Dedifferentiated amniotic fluid mesenchymal stem cell (primary cell): Measurements from ENCODE around the gene SLC2A1.
A peak's percentile ranks its signal among the peaks of the same experiment; 100 is the strongest.

Source experiments
- DNase-seq: peaks from one replicate; pipeline ENCODE4 v3.0.0-alpha.2; 2016; ENCODE audit errors: extremely low spot score

Gene SLC2A1

DNA sequence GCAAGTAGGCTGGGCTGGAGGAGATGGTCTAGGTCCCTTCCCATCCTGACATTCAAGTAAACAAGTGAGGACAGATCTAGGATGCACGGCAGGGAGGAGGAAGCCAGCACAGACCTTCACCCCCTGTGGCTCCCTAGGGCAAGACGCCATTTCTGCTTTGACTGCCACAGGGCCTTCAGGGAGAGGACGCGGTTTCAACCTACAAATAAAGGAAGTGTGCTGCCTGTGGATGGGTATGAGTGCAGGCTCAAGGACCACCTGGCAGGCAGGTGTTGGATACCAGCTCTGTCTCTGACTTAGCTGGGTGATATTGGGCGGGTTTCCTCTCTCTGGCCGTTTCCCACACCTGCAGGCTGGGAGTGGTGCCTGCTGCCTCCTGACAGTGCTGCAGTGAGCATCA lies 16.2 kb downstream of the SLC2A1 start:
- no peak for DNase-seq

GRCh38 chr1:42941640-42942330 lies 16.9 kb downstream of the SLC2A1 start:
- peak; percentile 88 for DNase-seq

GRCh38 chr1:42940851-42941639 lies 17.6 kb downstream of the SLC2A1 start:
- DNase-seq: peak; percentile 96

DNA sequence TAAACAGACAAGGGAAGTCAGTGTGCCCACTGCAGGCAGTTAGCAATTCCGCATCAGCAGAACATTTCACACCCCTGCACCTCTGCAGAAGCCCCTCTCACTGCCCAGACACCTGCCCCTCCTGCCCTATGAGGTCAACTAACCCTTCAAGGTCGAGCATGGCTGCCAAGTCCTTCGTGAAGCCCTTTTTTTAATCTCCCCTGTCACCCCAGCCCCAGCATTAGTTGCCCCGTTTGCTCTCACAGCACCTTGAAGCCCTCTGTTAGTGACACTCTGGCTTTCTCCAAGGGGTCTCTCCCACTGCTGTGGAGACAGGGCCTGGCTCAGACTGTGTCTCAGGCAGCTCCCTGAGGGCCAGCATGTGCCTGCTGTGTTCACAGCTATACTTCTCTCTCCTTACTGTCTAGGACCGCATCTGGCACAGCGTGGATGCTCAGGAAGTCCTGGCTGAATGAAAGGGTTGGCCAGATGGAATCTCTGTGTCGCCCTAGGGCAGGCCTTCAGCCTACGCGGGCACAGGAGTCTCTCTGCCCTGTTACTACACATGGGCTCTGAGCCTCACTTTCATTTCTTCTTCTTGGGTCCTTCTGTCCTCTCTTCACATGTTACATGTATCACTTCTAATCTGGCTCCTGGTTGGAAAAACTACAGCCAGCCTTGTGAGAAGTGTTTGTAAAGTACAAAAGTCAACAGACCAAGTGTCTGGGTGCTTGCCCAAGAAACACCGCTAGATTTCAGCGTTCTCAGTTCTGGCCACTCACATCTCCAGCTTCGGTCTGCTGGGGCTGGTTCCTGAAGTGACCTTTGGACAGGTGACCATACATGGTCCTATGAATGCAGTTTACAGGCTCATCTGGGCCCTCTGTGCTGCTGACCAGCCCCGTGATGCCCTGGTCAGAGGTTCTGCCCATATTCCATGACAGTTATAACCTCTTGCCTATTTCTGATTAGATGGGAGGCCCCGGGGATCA lies 19.7 kb downstream of the SLC2A1 start:
- DNase-seq: no peak

DNA sequence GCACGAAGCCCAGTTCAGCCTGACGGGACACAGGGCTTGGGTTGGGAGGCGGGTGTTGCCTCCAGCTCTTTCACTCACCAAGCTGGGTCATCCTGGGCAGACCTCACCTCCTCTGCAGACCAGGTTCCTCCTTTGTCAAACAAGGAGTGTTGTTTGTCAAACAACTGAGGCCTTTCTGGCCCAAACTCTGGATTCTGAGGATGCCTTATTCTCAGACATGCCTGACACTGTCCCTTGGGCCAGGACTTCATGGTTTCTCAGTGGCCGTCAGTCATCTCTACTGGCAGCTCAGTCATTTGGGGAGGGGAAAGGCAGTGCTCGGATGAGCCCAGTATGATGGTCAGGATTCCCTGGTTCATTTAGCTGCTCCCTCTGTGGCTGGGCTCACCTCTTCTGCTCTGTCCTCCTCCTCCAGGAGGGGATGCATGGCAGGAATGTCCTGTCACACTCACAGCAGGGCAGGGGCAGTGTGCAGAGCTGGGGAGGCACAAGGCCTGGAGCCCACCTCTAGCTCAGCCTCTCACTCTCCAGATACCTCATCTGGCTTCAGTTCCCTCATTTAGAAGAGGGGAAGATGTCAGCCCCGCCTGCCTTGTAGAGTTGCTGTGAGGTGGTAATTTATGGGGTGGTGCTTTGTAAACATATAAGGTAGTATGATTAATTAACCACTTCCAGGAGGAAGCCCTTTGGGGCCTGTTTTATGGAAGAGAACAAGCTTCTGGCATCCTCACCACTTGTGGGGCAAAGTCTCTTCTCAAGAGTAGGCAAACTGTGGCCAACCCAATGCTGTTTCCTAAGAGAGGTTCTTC lies 20.6 kb downstream of the SLC2A1 start:
- no peak for DNase-seq

DNA sequence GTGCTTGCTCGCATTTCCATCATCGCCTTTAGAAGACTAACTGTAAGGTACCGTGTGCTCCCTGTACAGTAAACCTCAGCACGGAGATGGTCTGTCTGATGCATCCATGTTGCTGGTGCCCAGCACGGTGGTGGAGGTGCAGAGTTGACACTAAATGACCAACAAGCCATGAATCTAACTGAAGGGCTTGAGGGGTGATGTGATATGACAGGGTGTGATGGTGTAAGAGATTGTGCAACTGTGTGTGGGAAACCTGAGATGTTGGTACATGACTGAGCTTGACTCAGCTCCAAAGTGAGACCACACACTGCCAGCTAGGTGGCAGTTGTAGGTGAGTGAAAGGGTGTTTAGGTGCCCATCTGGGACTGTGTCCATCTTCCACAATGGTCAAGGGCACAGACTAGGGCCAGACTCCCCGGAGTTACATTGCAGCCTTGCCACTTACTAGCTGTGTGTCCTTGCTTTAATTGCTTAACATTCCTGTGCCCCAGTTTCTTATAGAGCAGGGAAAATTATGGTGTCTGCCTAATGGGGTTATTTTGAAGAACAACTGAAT lies 21.4 kb downstream of the SLC2A1 start:
- DNase-seq: no peak

- no peak for DNase-seq
These were observed 22.2 kb downstream of the SLC2A1 start for GRCh38 chr1:42936309-42937078.

DNA sequence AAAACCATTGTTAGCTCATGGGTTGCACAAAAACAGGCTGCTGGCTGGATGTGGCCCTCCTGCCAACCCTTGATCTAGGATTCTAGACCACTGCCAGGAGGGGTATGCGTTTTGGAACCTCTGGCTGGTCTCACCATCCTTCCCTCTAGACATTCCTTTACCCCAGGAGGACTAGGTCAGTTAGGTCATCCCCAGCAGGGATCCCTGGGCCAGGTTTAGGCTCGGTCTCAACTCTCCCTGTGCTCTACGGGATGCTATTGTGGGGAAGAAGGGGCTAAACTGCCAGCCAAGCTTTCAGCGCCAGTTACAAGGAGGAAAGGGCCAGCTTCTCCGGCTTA lies 22.7 kb downstream of the SLC2A1 start:
- DNase-seq: no peak

GRCh38 chr1:42935313-42935895 lies 23.3 kb downstream of the SLC2A1 start:
- no peak for DNase-seq

- DNase-seq: no peak
These were observed 23.9 kb downstream of the SLC2A1 start for GRCh38 chr1:42934541-42935312.

DNA sequence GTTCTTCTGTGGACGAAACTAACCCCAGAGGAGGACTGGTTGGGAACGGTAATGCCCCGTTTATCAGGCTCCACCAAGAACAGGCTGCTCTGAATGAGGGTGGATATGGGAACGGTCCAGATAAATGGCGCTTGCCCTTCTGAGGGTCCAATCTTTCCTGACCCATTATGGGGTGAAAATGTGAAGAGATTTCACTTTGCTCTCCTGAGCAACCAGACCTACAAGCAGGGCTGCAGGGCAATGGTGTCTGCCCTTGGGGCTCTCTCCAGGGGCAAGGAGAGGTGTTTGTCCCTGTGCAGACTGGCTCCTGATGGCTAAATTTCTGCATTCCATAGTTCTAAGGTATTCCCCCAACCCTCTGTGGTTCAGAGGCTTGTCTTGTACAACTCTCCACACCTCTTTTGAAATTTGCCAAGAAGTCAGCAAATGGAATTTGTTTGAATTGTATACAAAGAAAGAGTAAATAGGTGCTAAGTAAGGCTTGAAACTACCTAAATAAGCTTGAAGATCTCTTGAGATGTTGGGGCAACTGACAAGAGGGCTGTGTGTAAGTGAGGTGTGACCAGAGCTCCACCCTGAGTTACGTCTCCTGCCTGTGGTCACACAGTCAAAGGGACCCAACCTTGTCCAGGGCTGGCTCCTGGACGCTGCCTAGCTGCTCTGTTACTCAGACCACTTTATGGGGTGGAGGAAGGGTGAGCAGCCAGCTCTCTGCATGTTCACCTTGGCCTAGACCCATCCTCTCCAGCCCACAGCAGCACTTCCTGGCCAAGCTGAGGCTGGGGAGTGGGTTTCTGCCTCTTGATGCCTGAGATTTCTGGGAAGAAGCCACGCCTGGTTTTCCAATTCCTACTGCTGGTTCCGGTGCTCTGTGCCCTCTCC lies 24.8 kb downstream of the SLC2A1 start:
- no peak for DNase-seq

DNA sequence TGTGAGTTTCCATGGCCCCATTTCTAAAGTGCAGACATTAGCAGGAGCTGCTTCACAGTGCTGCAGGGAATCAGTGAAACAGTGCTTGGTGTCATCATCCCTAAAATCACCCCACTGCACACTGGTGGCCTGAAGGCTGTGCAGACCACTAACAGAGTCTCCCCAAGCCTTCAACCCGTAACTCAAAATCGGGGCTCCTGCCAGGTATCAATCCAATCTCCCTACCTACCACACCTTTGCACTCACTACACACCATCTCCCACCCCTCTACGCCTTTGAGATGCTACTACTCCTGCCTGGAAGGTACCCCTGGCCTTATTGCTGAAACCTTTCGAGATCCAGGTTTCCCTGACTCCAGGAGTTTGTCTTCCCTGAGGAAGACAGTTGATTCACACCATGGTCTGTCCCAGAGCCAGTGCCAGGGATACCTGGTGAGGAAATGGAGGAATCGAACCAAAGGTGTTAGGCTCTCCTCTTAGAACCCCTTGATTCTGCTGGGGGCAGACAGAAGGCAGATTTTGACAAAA lies 25.5 kb downstream of the SLC2A1 start:
- no peak for DNase-seq

- DNase-seq: no peak
These were observed 26.2 kb downstream of the SLC2A1 start for GRCh38 chr1:42932442-42932941.

DNA sequence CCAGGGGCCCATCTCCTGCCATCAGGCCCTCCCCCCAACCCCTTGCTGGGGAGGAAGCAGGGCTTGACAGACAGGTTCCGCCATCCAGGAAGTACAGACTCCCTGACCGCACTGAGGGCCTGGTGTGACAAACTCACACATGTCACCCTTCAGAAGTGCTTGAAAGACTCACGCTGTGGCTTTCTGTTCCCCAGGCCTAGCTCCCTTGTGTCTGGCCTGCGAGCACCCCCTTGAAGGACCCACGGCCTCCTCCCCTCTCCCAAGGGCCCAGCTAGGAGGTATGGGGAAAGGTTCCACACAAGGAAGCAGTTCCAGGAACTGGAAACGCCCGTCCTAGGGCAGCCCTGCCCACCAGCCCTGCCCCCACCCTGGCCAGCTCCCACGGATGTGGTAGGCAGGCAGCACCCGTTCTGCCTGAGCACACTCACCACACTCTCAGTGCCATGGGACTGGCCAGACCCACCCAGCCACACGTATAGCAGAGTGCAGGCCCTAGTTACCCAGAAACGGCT lies 26.7 kb downstream of the SLC2A1 start:
- DNase-seq: no peak

- DNase-seq: no peak
These were observed 27.5 kb downstream of the SLC2A1 start for GRCh38 chr1:42931108-42931539.

DNA sequence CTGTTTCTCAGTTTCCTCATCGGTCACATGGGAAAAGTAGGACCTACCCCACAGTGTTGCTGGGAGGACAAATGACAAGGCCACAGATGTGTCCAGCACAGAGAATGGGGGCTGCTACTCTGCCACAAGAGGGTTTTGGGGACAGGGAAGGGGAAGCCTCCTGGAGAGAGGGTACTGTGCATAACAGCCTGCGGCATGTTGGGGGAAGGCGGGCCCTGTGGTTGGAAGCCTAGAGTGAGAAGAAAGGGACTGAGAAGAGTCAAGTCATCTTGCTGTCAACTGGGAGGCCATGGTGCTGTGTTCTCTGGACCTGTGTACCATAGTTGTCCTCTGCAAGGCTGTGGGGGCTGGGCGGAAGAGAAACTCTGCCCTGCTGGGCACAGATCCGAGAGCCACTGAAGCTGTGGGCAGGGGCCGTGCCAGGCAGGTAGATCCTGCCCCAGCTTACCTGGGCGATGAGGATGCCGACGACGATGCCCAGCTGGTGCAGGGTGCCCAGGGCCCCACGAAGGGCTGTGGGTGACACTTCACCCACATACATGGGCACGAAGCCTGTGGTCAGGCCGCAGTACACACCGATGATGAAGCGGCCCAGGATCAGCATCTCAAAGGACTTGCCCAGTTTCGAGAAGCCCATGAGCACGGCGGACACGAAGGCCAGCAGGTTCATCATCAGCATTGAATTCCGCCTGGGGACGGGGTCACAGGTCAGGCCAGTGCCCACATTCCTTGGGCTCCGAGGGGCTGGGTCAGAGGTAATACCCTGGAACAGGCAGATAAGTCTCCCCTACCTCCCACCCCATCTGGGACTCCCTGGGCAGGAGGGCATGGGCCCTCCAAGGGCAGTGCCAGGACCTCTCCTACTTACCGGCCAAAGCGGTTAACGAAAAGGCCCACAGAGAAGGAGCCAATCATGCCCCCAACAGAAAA lies 28.2 kb downstream of the SLC2A1 start:
- DNase-seq: no peak
